H9 (cell line): Measurements from ENCODE around the gene TMEM120A. TPM values are rescaled to one million over a fixed set of nuclear protein-coding genes. Genes with fewer than 3 reads are reported as not detected.

ENCODE experiments used
- DNase-seq: peaks from one replicate; pipeline ENCODE4 v3.0.0-alpha.2; 2017
- H2AFZ ChIP-seq: one replicate; pipeline ENCODE4 v1.6.1; 2013; ENCODE audit warnings: mild to moderate bottlenecking, low read length, control low read depth, moderate library complexity
- H2AK5ac ChIP-seq: 2 replicates; pipeline ENCODE4 v1.6.1; 2013; ENCODE audit warnings: low read length, control low read depth, mixed read lengths; ENCODE audit not compliant: insufficient read length
- H2BK120ac ChIP-seq: one replicate; pipeline ENCODE4 v1.6.1; 2013; ENCODE audit warnings: low read depth, mild to moderate bottlenecking, low read length, control low read depth, inconsistent platforms; ENCODE audit not compliant: poor library complexity, severe bottlenecking
- H2BK12ac ChIP-seq: 2 replicates; pipeline ENCODE4 v1.6.1; 2013; ENCODE audit warnings: low read length, control low read depth, mixed read lengths, low read depth; ENCODE audit not compliant: insufficient read length
- H2BK15ac ChIP-seq: 2 replicates; pipeline ENCODE4 v1.6.1; 2013; ENCODE audit warnings: low read depth, low read length, control low read depth
- H2BK20ac ChIP-seq: one replicate; pipeline ENCODE4 v1.6.1; 2013; ENCODE audit warnings: low read depth, mild to moderate bottlenecking, low read length, control low read depth, inconsistent platforms; ENCODE audit not compliant: poor library complexity, severe bottlenecking
- H2BK5ac ChIP-seq: 2 replicates; pipeline ENCODE4 v1.6.1; 2013; ENCODE audit warnings: low read length, control low read depth, mixed read lengths; ENCODE audit not compliant: insufficient read length
- H3K14ac ChIP-seq: 2 replicates; pipeline ENCODE4 v1.6.1; 2013; ENCODE audit warnings: low read length, control low read depth; ENCODE audit not compliant: insufficient read depth
- H3K18ac ChIP-seq: 2 replicates; pipeline ENCODE4 v1.6.1; 2013; ENCODE audit warnings: low read depth, mild to moderate bottlenecking, mixed read lengths, low read length, control low read depth; ENCODE audit not compliant: insufficient read length
- H3K23ac ChIP-seq: 2 replicates; pipeline ENCODE4 v1.6.1; 2013; ENCODE audit warnings: low read length, control low read depth, mixed read lengths, low read depth; ENCODE audit not compliant: insufficient read length
- H3K23me2 ChIP-seq: 2 replicates; pipeline ENCODE4 v1.6.1; 2013; ENCODE audit warnings: low read depth, mild to moderate bottlenecking, mixed read lengths, low read length, control low read depth; ENCODE audit not compliant: insufficient read length, poor library complexity, severe bottlenecking
- H3K27ac ChIP-seq: 2 replicates; pipeline ENCODE4 v1.5.1; 2013; ENCODE audit warnings: low read length, control low read depth, mixed read lengths, low read depth; ENCODE audit not compliant: insufficient read length
- H3K27me3 ChIP-seq: 2 replicates; pipeline ENCODE4 v1.6.1; 2013; ENCODE audit warnings: low read length, control low read depth, inconsistent platforms; ENCODE audit not compliant: insufficient read depth
- H3K4ac ChIP-seq: 2 replicates; pipeline ENCODE4 v1.6.1; 2013; ENCODE audit warnings: low read depth, mild to moderate bottlenecking, control low read depth, inconsistent platforms, low read length, moderate library complexity
- H3K4me1 ChIP-seq: 2 replicates; pipeline ENCODE4 v1.6.1; 2013; ENCODE audit warnings: low read length, control low read depth, inconsistent platforms; ENCODE audit not compliant: insufficient read depth
- H3K4me2 ChIP-seq: 2 replicates; pipeline ENCODE4 v1.6.1; 2013; ENCODE audit warnings: low read length, control low read depth, mixed read lengths; ENCODE audit not compliant: insufficient read length, insufficient read depth
- H3K56ac ChIP-seq: 2 replicates; pipeline ENCODE4 v1.6.1; 2013; ENCODE audit warnings: low read depth, mild to moderate bottlenecking, mixed read lengths, low read length, control low read depth; ENCODE audit not compliant: insufficient read length
- H3K79me1 ChIP-seq: 2 replicates; pipeline ENCODE4 v1.6.1; 2013; ENCODE audit warnings: low read depth, mild to moderate bottlenecking, moderate library complexity, low read length, control low read depth, inconsistent platforms; ENCODE audit not compliant: insufficient read depth, poor library complexity, severe bottlenecking
- H3K79me2 ChIP-seq: 2 replicates; pipeline ENCODE4 v1.6.1; 2013; ENCODE audit warnings: low read length, control low read depth, inconsistent platforms; ENCODE audit not compliant: insufficient read depth
- H3K9ac ChIP-seq: 2 replicates; pipeline ENCODE4 v1.6.1; 2013; ENCODE audit warnings: low read length, control low read depth, mixed read lengths; ENCODE audit not compliant: insufficient read length; ENCODE audit errors: extremely low read depth
- H3K9me3 ChIP-seq: one replicate; pipeline ENCODE4 v1.6.1; 2013; ENCODE audit warnings: low read depth, low read length, inconsistent platforms; ENCODE audit not compliant: control insufficient read depth
- H3T11ph ChIP-seq: one replicate; pipeline ENCODE4 v1.6.1; 2013; ENCODE audit warnings: mild to moderate bottlenecking, low read length, control low read depth, inconsistent platforms
- H4K20me1 ChIP-seq: one replicate; pipeline ENCODE4 v1.6.1; 2013; ENCODE audit not compliant: control insufficient read depth, insufficient read length, insufficient read depth
- H4K5ac ChIP-seq: 2 replicates; pipeline ENCODE4 v1.6.1; 2013; ENCODE audit warnings: low read depth, mild to moderate bottlenecking, mixed read lengths, low read length, control low read depth; ENCODE audit not compliant: insufficient read length
- H4K8ac ChIP-seq: replicated peaks from 2 replicates; pipeline ENCODE4 v1.6.1; 2013; ENCODE audit warnings: low read length, control low read depth, mixed read lengths, low read depth; ENCODE audit not compliant: insufficient read length
- H4K91ac ChIP-seq: 2 replicates; pipeline ENCODE4 v1.6.1; 2013; ENCODE audit warnings: low read depth, mild to moderate bottlenecking, moderate library complexity, mixed read lengths, low read length, control low read depth; ENCODE audit not compliant: insufficient read length
- H3K27ac Mint-ChIP-seq, 3 experiments: 2 replicates in 2 of 3; 3 replicates in 1 of 3; pipeline ENCODE4 v1.8.0; 2020 to 2021; ENCODE audit warnings: mixed read lengths in 3 of 3, mild to moderate bottlenecking in 1 of 3, moderate library complexity in 1 of 3
- H3K27me3 Mint-ChIP-seq: 2 replicates; pipeline ENCODE4 v1.8.0; 2021; ENCODE audit warnings: low read depth, mild to moderate bottlenecking, moderate library complexity, mixed read lengths
- H3K36me3 Mint-ChIP-seq, 3 experiments: 2 replicates in 2 of 3; 3 replicates in 1 of 3; pipeline ENCODE4 v1.8.0; 2020 to 2021; ENCODE audit warnings: low read depth in 3 of 3, mixed read lengths in 3 of 3; ENCODE audit not compliant: insufficient read depth in 1 of 3
- H3K4me1 Mint-ChIP-seq, 2 experiments: 2 replicates each; pipeline ENCODE4 v1.8.0; 2020; ENCODE audit warnings: mixed read lengths in 2 of 2
- H3K4me3 Mint-ChIP-seq, 2 experiments: 2 replicates in 1 of 2; 3 replicates in 1 of 2; pipeline ENCODE4 v1.8.0; 2020 to 2021; ENCODE audit warnings: mild to moderate bottlenecking in 2 of 2, mixed read lengths in 2 of 2, moderate library complexity in 1 of 2
- H3K9me3 Mint-ChIP-seq, 2 experiments: 2 replicates in 1 of 2; 3 replicates in 1 of 2; pipeline ENCODE4 v1.8.0; 2020; ENCODE audit warnings: mild to moderate bottlenecking in 2 of 2, mixed read lengths in 2 of 2, moderate library complexity in 1 of 2
- WGBS: extraction: QIAGEN DNeasy Blood & Tissue Kit; methylation state at CpG from one replicate; pipeline ENCODE4 v1.1.7; 2013; ENCODE audit warnings: missing lambda C conversion rate, low lambda C conversion rate, mixed read lengths; ENCODE audit not compliant: insufficient read length; ENCODE audit errors: extremely low coverage; 5-methylcytosine and 5-hydroxymethylcytosine counted together
- total RNA-seq: library from RNA; stranded (reverse); gene quantifications from 2 replicates; pipeline ENCODE4 v1.2.1, GENCODE V29; 2021
- TF ChIP-seq, protein P1 (sequence below): fragments of 200-600 bp; sonication (generic); conservative IDR thresholded peaks from 3 replicates; pipeline ENCODE4 v1.8.0; 2021; ENCODE audit warnings: antibody characterized with exemption, mild to moderate bottlenecking

TMEM120A gene
- total RNA-seq, 1 experiment from 2014 or later = 30.0 TPM

DNA sequence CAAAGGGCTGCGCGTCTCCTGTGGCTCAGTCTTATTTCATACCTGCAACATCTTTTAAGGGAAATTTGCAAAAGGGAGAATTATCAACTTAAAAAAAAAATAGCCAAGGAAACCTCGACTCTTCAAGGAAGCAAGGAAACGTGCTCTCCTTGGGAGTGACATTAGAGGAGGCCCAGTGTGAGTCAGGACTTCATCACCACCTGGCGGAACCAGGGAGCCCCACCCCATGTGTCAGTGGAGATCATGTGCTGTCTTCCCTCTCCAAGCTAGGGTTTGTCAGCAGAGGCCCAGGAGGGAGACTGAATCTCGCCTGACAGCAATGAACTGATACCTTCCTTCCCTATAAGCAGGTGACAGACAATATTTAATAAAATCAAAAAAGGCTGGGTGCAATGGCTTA, 50.5 kb downstream of the TMEM120A start:
- Histone ChIP-seq H2BK20ac (no peak overlapping the region), H3K23me2 (no peaks in the 10 kb centered on the region), H3K79me2 (peaks cover 7% of the 10 kb centered on the region; the same call in 1 of the 2 replicates), H4K20me1 (peaks cover 2% of the 10 kb centered on the region), H3K4me2 (no peak overlapping the region), H3K4ac (no peak overlapping the region), H3K56ac (no peak overlapping the region), H3K4me1 (no peaks in the 10 kb centered on the region), H2AK5ac (no peak overlapping the region), H2BK120ac (no peak overlapping the region), H3K9ac (no peak overlapping the region), H3K9me3 (no peaks in the 10 kb centered on the region), H3K18ac (no peak overlapping the region), H3T11ph (no peak overlapping the region), H2BK12ac (no peak overlapping the region), H4K91ac (no peak overlapping the region), H4K8ac (no peak overlapping the region), H2BK15ac (no peak overlapping the region), H3K14ac (no peak overlapping the region), H3K27ac (no peak overlapping the region), H3K23ac (no peak overlapping the region), H3K79me1 (peaks cover 6% of the 10 kb centered on the region), H3K27me3 (no peaks in the 10 kb centered on the region), H2BK5ac (no peak overlapping the region), H4K5ac (no peak overlapping the region), H2AFZ (no peak overlapping the region)
- WGBS = no CpG with 5 or more reads among the region's 6 CpGs
- peaks cover 2 to 20% (median 18%) of the 10 kb centered on the region in 3 experiments; a peak in 5 of 7 replicates for H3K36me3 Mint-ChIP-seq
- TF ChIP-seq, protein P1, sequence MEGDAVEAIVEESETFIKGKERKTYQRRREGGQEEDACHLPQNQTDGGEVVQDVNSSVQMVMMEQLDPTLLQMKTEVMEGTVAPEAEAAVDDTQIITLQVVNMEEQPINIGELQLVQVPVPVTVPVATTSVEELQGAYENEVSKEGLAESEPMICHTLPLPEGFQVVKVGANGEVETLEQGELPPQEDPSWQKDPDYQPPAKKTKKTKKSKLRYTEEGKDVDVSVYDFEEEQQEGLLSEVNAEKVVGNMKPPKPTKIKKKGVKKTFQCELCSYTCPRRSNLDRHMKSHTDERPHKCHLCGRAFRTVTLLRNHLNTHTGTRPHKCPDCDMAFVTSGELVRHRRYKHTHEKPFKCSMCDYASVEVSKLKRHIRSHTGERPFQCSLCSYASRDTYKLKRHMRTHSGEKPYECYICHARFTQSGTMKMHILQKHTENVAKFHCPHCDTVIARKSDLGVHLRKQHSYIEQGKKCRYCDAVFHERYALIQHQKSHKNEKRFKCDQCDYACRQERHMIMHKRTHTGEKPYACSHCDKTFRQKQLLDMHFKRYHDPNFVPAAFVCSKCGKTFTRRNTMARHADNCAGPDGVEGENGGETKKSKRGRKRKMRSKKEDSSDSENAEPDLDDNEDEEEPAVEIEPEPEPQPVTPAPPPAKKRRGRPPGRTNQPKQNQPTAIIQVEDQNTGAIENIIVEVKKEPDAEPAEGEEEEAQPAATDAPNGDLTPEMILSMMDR = no peak
- no peaks in the 10 kb centered on the region for H3K27me3 Mint-ChIP-seq
- no peak overlapping the region for H3K27ac Mint-ChIP-seq
- peaks cover 2% of the 10 kb centered on the region in 2 experiments; a peak in 2 of 4 replicates for H3K4me1 Mint-ChIP-seq
- no peaks in the 10 kb centered on the region for H3K9me3 Mint-ChIP-seq
- DNase-seq = no peak
- no peak overlapping the region for H3K4me3 Mint-ChIP-seq
